ENCODE results near the gene UGT1A9. TPM values are rescaled to one million over a fixed set of nuclear protein-coding genes. Genes with fewer than 3 reads are reported as not detected.
"Not testable (repeated sequence)": the region's sequence is repeated elsewhere in the genome, so short reads cannot be mapped to it uniquely, and the experiment has no call there.

UGT1A9 gene
- total RNA-seq, 2 donors from 2014 or later = not detected

- intact Hi-C loops (cut with DNase I) = no loop called here
- Histone ChIP-seq H3K27ac (no peak overlapping the region), H3K36me3 (replicated peaks in 1 of 2; ENCODE audit: insufficient read depth in 1 of 2, low read depth in 2 of 2) (no peaks in the 10 kb centered on the region), H3K9me3 (peaks cover 0 to 10% (median 0%) of the 10 kb centered on the region in 3 donors), H3K4me3 (no peak overlapping the region), H3K4me1 (no peaks in the 10 kb centered on the region), H3K27me3 (no peaks in the 10 kb centered on the region)
- 83 to 86% methylated on average over 6 of the region's 6 CpGs for WGBS, 2 donors
- DNase-seq (no peak), ATAC-seq (no peak)
- no peak for TF ChIP-seq CTCF (IDR thresholded peaks at IDR 0.05)
- no peak for TF ChIP-seq POLR2A (IDR thresholded peaks at IDR 0.05)
These were observed 75.5 kb downstream of the UGT1A9 start for GRCh38 chr2:233747283-233747544.

GRCh38 chr2:233750689-233751088 lies 79.0 kb downstream of the UGT1A9 start:
- intact Hi-C loops (cut with DNase I); H3K9me3 ChIP-seq; H3K27me3 ChIP-seq; ATAC-seq; H3K4me3 ChIP-seq; DNase-seq; H3K27ac ChIP-seq; H3K4me1 ChIP-seq; H3K36me3 ChIP-seq (replicated peaks in 1 of 2; ENCODE audit: insufficient read depth in 1 of 2, low read depth in 2 of 2): not testable (repeated sequence)
- 70 to 79% methylated on average over 2 of the region's 2 CpGs for WGBS, 2 donors

- H3K9me3 ChIP-seq, H3K27me3 ChIP-seq, ATAC-seq: not testable (repeated sequence)
These were observed 79.7 kb downstream of the UGT1A9 start for GRCh38 chr2:233751212-233752009.

GRCh38 chr2:233754872-233755611 lies 83.3 kb downstream of the UGT1A9 start:
- no peak for ATAC-seq

More at GRCh38 chr2:233751212-233752009, 79.7 kb downstream of the UGT1A9 start:
- 48 to 54% methylated on average over 2 of the region's 2 CpGs for WGBS, 2 donors
- H3K27ac ChIP-seq; H3K36me3 ChIP-seq (replicated peaks in 1 of 2; ENCODE audit: insufficient read depth in 1 of 2, low read depth in 2 of 2); DNase-seq; H3K4me1 ChIP-seq; intact Hi-C loops (cut with DNase I); H3K4me3 ChIP-seq: not testable (repeated sequence)

GRCh38 chr2:233756429-233757081 lies 84.9 kb downstream of the UGT1A9 start:
- no peaks in the 10 kb centered on the region for H3K9me3 ChIP-seq
- H3K36me3 ChIP-seq (replicated peaks in 1 of 2; ENCODE audit: insufficient read depth in 1 of 2, low read depth in 2 of 2) = no peaks in the 10 kb centered on the region
- H3K4me1 ChIP-seq = no peaks in the 10 kb centered on the region
- DNase-seq (peak in 2 of 4 donors; percentile 17 to 22), ATAC-seq (peak; percentile 75)
- WGBS, 2 donors = 35 to 44% methylated on average over 7 of the region's 7 CpGs
- TF ChIP-seq POLR2A (IDR thresholded peaks at IDR 0.05) (no peak), CTCF (IDR thresholded peaks at IDR 0.05) (no peak)
- intact Hi-C loops (cut with DNase I) = no loop called here
- H3K27me3 ChIP-seq = no peaks in the 10 kb centered on the region
- H3K27ac ChIP-seq = no peak overlapping the region
- no peak overlapping the region for H3K4me3 ChIP-seq

More at GRCh38 chr2:233754872-233755611, 83.3 kb downstream of the UGT1A9 start:
- Histone ChIP-seq H3K27ac (no peak overlapping the region), H3K4me3 (no peak overlapping the region), H3K9me3 (peaks cover 0 to 10% (median 0%) of the 10 kb centered on the region in 3 donors), H3K27me3 (no peaks in the 10 kb centered on the region), H3K36me3 (replicated peaks in 1 of 2; ENCODE audit: insufficient read depth in 1 of 2, low read depth in 2 of 2) (no peaks in the 10 kb centered on the region), H3K4me1 (no peaks in the 10 kb centered on the region)
- DNase-seq = no peak
- intact Hi-C loops (cut with DNase I) = no loop called here
- 82 to 94% methylated on average over 26 to 42 of the region's 44 CpGs for WGBS, 2 donors
- TF ChIP-seq POLR2A (IDR thresholded peaks at IDR 0.05) = no peak
- no peak for TF ChIP-seq CTCF (IDR thresholded peaks at IDR 0.05)
